Epidermal melanocyte (primary cell): ENCODE results near the gene CTNNA1.
"Not testable (repeated sequence)": the region's sequence is repeated elsewhere in the genome, so short reads cannot be mapped to it uniquely, and the experiment has no call there.

Experiments used
- DNase-seq: peaks from one replicate; pipeline ENCODE4 v3.0.0; 2011; ENCODE audit warnings: low spot score; ENCODE audit not compliant: insufficient read length

The CTNNA1 gene

GRCh38 chr5:138757061-138757776, 4.0 kb downstream of the CTNNA1 start:
- DNase-seq: no peak

DNA sequence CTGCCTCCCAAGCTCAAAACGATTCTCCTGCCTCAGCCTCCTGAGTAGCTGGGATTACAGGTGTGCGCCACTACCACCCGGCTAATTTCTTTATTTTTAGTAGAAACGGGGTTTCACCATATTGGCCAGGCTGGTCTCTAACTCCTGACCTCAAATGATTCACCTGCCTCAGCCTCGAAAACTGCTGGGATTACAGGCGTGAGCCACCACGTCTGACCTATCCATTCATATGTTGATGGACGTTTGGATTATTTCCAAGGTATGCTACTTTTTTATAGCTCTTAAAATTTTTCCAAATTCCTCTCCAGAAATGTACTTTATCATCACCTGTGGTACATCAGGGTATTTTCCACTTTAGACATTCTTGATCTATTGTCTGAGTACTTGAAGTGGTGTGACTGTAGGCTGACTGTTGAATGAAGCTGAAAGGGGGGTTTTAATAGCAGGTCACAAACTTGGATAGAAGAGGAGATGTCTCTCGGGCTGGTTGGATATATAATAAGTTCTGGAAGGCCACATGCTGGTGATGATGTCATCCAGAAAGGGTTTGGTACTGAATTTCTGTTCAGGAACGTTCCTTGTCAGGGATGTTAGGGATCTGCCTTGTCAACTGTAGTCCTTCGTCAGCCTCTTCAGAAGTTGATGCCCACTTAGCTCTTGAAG, 7.4 kb downstream of the CTNNA1 start:
- no peak for DNase-seq

DNA sequence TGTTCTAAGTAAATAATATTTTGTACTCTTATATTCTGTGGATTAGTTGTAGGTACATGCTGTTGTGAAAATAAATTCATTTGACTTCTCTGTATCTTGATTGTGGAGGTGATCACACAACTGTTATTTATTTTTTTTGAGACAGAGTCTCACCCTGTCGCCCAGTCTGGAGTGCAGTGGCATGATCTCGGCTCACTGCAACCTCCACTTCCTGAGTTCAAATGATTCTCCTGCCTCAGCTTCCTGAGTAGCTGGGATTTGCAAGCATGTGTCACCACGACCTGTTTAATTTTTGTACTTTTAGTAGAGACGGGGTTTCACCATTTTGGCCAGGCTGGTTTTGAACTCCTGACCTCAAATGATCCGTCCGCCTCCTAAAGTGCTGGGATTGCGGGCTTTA, 7.9 kb downstream of the CTNNA1 start:
- not testable (repeated sequence) for DNase-seq

GRCh38 chr5:138761670-138762069, 8.4 kb downstream of the CTNNA1 start:
- DNase-seq: not testable (repeated sequence)

DNA sequence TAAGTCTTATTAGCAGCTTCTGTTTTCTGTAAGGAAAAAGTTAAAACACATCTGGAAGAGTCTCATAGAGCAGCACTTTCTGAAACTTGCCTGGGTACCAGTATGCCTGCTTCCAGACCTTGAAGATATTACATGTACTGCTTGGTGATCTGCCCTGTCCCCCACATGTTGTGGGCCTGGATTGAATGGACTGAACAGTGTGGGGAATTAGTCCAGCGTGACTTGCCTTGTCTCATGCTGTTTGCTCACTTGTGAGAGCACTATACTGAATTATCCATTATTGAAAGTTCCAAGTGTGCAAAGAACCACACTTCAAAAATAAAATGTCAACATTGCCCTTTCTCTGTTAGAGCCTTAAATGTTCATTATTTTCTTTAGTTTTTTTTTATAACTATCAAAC, 8.9 kb downstream of the CTNNA1 start:
- no peak for DNase-seq

GRCh38 chr5:138763037-138763778, 10.0 kb downstream of the CTNNA1 start:
- DNase-seq: no peak

GRCh38 chr5:138770291-138770690, 17.1 kb downstream of the CTNNA1 start:
- no peak for DNase-seq

DNA sequence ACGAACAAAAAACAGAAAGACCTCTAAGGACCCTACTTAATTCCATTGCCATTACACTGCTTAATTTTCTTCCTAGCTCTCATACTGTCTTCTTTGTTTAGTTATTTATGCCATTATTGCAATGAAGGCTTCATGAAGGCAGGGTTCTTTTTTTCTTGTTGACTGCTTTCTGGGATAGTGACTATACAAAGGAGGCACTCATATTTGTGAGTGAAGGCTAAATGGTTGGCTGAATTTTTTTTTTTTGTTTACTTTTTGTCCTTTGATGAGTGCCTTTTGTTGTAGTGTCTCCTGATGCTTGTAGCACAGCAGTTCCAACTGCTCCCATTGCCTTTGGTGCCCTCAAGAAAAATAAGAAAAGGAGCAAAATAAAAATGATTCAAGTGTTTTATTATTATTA, 17.8 kb downstream of the CTNNA1 start:
- DNase-seq: no peak

GRCh38 chr5:138772986-138773594, 19.9 kb downstream of the CTNNA1 start:
- DNase-seq: no peak

GRCh38 chr5:138773624-138774023, 20.4 kb downstream of the CTNNA1 start:
- DNase-seq: not testable (repeated sequence)

- DNase-seq: no peak
Measured at GRCh38 chr5:138775034-138775433, 21.8 kb downstream of the CTNNA1 start.

- DNase-seq: no peak
Measured at GRCh38 chr5:138778234-138778633, 25.0 kb downstream of the CTNNA1 start.

DNA sequence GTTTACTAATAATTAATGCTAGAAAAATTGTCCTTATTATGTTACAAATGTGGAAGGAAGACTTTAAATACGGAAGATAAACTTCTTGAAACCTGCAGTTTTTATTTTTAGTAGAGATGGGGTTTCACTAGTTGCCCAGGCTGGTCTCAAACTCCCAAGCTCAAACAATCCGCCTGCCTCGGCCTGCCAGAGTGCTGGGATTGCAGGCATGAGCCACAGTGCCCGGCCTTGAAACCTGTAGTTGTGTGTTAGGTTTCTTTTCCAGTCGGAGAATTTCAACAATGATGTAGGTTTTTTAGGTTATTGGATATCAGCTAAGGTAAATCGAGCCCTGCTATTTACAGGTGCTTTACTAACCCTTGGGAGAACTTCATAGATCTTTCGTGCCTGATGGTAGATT, 30.8 kb downstream of the CTNNA1 start:
- no peak for DNase-seq

DNA sequence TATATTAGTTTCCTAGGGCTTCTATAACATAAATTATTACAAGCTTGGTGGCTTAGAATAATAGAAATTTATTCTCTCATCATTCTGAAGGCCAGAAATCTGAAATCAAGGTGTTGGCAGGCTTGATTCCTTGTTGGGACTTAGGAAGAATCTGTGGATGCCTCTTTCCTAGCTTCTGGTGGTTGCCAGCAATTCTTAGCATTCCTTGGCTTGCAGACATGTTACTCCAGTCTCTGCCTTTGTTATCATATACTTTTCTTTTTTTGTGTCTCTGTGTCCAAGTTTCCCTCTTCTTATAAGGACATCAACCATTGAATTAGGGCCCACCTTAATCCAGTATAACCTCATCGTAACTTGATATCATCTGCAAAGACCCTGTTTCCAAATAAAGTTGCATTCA, 31.4 kb downstream of the CTNNA1 start:
- no peak for DNase-seq

DNA sequence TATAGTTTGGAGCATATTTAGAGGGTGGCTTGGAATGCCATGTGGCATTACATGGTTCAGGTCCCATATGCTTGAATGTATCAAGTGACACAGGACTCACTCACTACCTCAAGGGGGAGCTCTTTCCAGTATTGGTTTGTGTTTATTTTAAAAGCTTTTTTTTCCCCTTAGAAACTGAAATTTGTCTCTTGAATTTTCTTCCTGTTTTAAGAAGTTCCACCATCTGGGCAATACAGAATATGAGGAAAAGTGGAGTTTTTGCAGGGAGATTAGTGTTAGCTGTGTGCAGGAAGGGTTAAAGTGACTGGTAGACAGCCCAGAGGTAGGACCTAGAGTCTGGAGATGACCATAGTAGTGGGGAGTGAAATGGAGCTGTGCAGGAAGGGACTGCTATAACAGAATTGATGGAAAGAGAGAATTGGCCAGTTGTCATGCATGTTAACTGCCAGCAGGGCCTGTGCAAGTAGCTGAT, 36.6 kb downstream of the CTNNA1 start:
- no peak for DNase-seq

GRCh38 chr5:138790684-138791083, 37.5 kb downstream of the CTNNA1 start:
- DNase-seq: no peak

- no peak for DNase-seq
Measured at GRCh38 chr5:138792195-138792790, 39.1 kb downstream of the CTNNA1 start.

GRCh38 chr5:138793575-138793974, 40.4 kb downstream of the CTNNA1 start:
- no peak for DNase-seq

DNA sequence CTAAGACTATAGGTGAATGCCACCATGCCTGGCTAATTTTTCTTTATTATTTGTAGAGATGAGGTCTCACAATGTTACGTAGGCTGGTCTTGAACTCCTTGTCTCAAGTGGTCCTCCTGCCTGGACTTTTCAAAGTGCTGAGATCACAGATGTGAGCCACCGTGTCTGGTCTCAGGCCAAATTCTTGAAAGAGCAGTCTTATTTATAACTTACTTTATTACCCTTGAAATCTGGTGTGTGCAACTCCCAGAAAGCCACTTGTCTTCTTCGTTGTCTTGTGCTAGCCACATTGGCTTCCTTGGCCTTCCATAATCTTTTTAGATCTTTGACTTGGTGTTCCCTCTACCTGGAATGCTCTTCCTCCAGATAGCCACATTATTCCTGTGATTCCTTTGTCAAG, 50.1 kb downstream of the CTNNA1 start:
- DNase-seq: no peak

GRCh38 chr5:138803935-138804334, 50.7 kb downstream of the CTNNA1 start:
- no peak for DNase-seq

DNA sequence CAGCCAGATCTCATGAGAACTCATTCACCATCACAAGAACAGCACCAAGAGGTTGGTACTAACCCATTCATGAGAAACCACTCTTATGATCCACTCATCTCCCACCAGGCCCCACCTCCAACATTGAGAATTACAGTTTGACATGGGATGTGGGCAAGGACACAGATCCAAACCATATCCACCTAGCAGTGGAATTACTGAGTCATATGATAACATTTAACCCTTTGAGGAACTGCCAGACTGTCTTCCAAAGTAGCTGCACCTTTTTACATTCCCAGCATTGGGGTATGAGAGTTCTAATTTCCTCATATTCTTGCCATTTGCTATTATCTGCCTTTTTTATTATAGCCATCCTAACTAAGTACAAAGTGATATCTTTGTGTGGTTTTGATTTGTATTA, 51.9 kb downstream of the CTNNA1 start:
- DNase-seq: no peak
